Daoy (cell line): ENCODE data around the gene SLC12A9. TPM values are rescaled to one million over a fixed set of nuclear protein-coding genes. Genes with fewer than 3 reads are reported as not detected.
"Not testable (repeated sequence)": the region's sequence is repeated elsewhere in the genome, so short reads cannot be mapped to it uniquely, and the experiment has no call there.

Experiments
- DNase-seq: peaks from one replicate; pipeline ENCODE4 v3.0.0-alpha.2; 2015; ENCODE audit warnings: low read depth
- total RNA-seq: library from RNA; depleted of rRNA; stranded (reverse); fragments of >200 nt; shearing (Covaris generic); gene quantifications from 2 replicates; pipeline ENCODE4 v1.2.3, GENCODE V29; 2014

SLC12A9 gene
- total RNA-seq, 1 experiment from 2014 or later: 18.1 TPM

DNA sequence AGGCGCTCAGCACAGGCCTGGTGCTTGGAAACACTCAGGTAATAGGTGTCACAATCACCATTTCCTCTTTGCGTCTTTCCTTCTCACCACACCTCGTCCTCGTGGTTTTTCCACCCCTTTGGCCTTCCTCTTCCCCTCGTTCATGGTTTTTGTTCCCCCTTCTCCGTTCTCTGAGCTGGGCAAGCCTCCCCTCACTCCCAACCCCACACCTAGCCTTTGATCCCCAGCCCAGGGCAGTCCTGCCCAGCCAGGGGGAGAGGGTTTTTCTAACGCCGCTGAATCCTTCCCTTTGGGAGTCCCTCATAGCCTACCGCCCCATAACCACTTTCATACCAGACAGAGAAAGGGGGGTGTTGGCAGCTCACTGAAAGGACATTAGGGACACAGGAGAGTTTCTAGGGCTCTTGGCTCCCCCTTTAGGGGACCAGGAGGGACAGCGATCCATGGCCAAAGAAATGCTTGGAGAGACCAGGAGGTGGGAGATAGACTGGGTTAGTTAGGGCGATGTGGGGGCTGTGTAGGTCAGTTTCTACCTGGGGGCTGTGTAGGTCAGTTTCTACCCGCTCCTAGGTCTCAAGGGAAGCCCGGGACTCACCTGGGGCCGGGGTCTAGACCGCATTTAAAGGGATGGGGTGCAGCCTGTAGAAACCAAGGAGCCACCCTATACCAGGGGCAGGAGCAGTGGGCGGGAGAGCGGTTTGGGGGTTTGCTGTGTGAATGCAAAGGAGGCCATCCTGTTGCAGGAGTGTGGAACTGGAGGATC, 26.6 kb upstream of the SLC12A9 start:
- peak; percentile 71 for DNase-seq

- peak; percentile 49 for DNase-seq
Observed at GRCh38 chr7:100826514-100827329, 25.8 kb upstream of the SLC12A9 start.

GRCh38 chr7:100827330-100828226, 24.9 kb upstream of the SLC12A9 start, which contains the start of gene EPHB4:
Gene EPHB4, minus strand, starts transcription at chr7:100827523. Its CDS starts 493 bp downstream, at chr7:100827030.
- DNase-seq: peak; percentile 94

GRCh38 chr7:100829150-100829716, 23.3 kb upstream of the SLC12A9 start:
- no peak for DNase-seq

DNA sequence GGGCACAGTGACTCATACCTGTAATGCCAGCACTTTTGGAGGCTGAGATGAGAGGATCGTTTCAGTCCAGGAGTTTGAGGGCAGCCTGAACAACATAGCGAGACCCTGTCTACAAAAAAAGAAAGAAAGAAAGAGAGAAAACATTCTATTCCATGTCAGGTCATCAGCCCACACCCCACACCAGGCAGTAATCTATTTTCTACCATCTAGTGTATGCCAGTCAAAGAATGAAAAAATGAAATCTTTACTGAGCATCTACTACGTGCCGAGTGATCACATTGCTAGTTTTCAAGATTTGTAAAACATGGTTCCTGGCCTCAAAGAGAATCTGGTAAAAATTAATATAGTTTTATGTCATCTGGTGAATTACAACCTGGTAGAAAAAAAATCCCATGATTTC, 22.1 kb upstream of the SLC12A9 start:
- DNase-seq: no peak

GRCh38 chr7:100832281-100832633, 20.3 kb upstream of the SLC12A9 start:
- DNase-seq: no peak

GRCh38 chr7:100835903-100836811, 16.4 kb upstream of the SLC12A9 start:
- peak; percentile 36 for DNase-seq

DNA sequence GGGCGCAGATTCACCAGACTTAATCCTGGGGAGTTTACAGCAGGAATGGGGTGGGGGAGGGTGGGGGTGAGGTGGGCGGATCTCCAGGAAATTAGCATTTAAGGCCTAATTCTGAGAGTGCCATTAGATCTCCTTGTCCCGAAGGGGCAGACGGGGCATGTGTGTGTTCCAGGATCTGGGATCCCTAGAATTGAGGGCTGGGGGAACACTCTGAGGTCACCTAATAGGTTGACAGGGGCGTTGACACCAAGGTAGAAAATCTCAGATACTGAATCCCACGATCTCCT, 15.8 kb upstream of the SLC12A9 start:
- DNase-seq: no peak

DNA sequence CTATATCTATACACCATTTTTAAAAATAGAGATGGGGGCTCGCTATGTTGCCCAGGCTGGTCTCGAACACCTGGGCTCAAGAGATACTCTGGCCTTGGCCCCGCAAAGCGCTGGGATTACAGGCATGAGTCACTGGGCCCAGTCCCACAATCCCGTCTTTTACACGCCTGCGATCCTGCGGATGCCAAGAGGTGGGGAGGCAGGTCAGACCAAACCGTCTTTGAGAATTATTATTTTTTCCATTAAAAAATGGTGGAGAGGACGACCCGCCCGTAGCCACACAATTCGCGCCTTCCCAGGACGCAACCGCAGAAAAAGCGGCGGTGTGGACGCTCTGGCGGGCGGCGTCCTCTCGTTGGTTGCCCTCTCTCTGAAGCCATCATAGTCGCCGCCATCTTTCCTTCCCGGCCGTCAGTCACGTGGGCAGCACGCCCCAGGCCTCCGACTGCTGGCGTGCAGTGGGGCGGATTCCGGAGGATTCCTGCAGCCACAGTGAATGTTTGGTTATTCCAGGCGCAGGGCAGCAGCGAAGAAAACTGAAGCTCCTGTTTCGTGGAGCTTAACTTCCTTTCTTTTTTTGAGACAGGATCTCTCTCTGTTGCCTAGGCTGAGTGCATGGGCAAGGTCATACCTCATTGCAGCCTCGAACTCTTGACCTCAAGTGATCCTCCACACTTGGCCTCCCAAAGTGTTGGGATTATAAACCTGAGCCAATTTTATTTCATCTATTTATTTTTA, 15.2 kb upstream of the SLC12A9 start:
- peak; percentile 99 for DNase-seq

DNA sequence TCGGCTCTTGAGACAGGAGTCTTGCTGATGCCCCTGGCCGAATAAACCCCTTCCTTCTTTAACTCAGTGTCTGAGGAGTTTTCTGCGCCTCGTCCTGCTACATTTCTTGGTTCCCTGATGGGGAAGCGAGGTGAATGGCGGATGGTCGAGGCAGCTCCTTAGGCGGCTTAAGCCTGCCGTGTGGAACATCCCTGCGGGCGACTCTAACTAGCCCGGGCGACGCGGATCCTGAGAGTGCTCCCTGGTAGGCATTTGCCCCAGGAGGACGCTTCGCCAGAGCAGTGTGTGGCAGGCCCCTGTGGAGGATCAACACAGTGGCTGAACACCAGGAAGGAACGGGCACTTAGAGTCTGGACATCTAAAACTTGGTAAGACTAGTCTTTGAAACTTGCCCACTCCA, 13.2 kb upstream of the SLC12A9 start:
- DNase-seq: no peak

DNA sequence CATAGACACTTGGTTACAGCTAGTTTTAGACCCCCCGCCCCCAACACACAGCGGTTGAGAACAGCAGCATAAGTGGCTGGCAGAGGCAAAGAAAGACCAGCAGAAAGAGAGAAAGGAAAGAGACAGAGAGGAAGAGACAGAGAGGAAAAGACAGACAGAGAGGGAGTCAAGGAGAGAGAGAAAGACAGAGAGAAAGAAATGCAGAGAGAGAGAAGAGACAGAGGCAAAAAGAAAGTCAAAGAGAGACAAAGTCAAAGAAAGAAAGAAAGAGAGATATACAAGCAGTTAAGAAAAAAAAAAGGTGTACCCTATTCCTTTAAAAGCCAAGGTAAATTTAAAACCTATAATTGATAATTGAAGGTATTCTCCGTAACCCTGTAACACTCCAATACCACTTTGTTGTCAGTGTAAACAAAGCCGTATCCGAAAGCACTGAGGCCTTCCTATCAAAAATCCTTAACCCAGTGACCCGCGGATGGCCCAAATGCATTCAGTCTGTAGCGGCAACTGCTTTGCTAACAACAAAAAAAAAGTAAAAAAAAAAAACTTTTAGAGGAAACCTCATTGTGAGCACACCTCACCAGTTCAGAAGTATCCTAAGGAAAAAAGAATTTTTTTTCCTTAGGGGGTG, 11.9 kb upstream of the SLC12A9 start:
- no peak for DNase-seq

- DNase-seq: no peak
Observed at GRCh38 chr7:100847360-100847759, 5.2 kb upstream of the SLC12A9 start.

DNA sequence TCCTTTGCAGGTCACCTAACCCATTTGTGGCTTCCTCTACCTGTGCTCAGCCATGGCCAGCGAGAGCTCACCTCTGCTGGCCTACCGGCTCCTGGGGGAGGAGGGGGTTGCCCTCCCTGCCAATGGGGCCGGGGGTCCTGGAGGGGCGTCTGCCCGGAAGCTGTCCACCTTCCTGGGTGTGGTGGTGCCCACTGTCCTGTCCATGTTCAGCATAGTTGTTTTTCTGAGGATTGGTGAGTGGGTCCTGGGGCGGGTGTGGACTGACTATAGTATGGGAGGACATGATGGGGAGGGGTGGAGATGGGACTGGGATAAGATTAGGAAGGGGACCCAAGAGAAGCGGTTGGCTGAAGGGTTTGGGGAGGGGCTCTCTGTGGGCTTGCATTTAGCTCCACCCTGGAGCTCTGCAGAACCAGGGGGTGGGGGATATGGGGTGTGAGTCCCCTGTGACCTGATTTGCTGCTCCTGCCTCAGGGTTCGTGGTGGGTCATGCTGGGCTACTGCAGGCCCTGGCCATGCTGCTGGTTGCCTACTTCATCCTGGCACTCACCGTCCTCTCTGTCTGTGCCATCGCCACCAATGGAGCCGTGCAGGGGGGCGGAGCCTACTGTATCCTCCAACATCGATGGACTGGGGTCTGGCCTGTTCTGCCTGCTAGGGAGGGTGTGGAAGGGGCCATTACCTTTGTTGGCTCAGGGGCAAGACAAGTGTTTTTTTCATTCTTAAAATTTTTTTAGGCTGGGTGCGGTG, 1.8 kb downstream of the SLC12A9 start:
- no peak for DNase-seq

DNA sequence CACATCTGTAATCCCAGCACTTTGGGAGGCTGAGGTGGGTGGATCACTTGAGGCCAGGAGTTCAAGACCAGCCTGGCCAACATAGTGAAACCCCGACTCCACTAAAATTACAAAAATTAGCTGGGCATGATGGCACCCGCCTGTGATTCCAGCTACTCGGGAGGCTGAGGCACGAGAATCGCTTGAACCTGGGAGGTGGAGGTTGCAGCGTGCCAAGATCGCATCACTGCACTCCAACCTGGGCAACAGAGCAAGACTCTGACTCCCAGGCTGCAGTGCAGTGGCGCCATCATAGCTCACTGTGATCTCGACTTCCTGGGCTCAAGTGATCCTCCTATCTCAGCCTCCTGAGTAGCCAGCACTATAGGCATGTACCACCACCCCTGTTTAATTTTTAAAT, 2.4 kb downstream of the SLC12A9 start:
- not testable (repeated sequence) for DNase-seq

DNA sequence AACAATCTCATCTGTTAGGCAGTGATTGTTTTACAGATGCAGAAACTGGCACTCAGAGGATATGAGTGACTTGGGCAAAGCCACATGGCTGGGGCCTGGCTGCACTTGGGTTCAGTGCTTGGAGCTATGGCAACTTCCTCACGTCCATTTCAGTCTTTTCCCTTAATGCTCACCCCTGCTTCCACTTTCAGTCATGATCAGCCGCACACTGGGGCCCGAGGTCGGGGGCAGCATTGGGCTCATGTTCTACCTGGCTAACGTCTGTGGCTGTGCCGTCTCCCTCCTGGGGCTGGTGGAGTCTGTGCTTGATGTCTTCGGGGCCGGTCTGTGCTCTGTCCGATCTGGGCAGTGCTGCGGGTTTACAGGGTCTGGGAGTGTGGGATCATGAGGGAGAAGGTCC, 3.0 kb downstream of the SLC12A9 start:
- DNase-seq: no peak

GRCh38 chr7:100856871-100857282, 4.4 kb downstream of the SLC12A9 start:
- no peak for DNase-seq

DNA sequence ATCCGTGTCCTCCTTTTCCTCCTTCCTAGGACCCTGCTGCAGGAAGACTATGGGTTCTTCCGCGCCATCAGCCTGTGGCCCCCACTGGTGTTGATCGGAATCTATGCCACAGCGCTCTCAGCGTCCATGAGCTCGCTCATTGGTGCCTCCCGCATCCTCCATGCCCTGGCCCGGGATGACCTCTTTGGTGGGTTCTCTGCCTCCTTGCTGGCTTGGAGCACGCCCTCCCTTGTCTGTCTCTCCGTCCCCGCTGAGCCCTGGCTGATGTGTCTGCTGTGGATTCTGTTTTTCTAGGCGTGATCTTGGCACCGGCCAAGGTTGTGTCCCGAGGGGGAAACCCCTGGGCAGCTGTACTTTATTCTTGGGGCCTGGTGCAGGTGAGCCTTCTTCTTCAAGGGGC, 7.3 kb downstream of the SLC12A9 start:
- DNase-seq: no peak

DNA sequence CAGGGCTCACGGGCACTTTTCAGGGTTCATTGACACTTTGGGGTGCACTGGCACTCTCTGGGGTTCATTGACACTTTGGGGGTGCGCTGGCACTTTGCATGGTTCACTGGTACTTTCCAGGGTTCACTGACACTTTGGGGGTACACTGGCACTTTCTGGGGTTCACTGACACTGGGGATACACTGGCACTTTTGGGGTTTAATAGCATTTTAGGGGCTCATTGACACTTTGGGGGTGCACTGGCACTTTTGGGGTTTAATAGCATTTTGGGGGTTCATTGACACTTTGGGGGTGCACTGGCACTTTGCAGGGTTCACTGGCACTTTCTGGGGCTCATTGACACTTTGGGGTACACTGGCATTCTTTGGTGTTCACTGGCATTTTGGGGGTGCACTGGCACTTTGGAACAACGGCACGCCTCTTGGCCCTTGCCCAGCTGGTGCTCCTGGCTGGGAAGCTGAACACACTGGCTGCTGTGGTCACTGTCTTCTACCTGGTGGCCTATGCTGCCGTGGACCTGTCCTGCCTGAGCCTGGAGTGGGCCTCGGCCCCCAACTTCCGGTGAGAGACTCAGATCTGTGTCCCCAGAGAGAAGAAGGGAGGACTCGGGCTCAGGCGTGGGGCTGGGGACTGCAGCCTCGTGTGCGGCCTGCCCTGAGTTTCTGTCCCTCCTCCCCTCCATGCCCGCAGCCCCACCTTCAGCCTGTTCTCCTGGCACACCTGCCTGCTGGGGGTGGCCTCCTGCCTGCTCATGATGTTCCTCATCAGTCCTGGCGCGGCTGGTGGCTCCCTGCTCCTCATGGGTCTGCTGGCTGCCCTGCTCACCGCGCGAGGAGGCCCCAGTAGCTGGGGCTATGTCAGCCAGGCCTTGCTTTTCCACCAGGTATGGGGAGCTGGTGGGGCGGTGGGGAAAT, 8.4 kb downstream of the SLC12A9 start:
- no peak for DNase-seq
